ENCODE data around the gene HRCT1. TPM values are rescaled to one million over a fixed set of nuclear protein-coding genes. Genes with fewer than 3 reads are reported as not detected.

Gene HRCT1
- total RNA-seq, 1 donor from 2014 or later = not detected

DNA sequence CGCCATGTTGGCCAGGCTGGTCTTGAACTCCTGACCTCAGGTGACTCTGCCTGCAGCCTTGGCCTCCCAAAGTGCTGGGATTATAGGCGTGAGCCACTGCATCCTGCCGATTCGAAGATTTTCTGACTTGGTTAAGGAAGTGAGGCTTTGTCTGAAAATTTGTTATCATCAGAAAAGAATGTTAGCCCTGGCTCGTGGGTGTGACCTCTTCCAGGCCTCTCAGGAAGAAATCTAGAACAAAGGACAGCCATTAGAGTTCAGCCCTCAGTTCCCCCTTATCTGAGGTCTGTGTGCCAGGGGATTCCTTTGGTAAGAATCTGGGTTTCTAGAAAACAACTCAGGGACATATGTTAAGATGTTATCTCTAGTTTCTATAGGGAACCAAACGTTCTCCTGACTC lies 45.7 kb downstream of the HRCT1 start:
- Mint-ChIP-seq H3K9me3 (no peaks in the 10 kb centered on the region), H3K4me1 (peaks cover 2% of the 10 kb centered on the region), H3K27ac (no peak overlapping the region), H3K27me3 (peaks cover 14% of the 10 kb centered on the region), H3K4me3 (no peak overlapping the region), H3K36me3 (ENCODE audit: low read depth) (no peaks in the 10 kb centered on the region)
- DNase-seq = peak; percentile 26
- intact Hi-C loops (cut with micrococcal nuclease) = loop anchor here (10.0 kb wide), 1 partner anchor 213 kb away; the partner anchor contains the start of gene CCIN

DNA sequence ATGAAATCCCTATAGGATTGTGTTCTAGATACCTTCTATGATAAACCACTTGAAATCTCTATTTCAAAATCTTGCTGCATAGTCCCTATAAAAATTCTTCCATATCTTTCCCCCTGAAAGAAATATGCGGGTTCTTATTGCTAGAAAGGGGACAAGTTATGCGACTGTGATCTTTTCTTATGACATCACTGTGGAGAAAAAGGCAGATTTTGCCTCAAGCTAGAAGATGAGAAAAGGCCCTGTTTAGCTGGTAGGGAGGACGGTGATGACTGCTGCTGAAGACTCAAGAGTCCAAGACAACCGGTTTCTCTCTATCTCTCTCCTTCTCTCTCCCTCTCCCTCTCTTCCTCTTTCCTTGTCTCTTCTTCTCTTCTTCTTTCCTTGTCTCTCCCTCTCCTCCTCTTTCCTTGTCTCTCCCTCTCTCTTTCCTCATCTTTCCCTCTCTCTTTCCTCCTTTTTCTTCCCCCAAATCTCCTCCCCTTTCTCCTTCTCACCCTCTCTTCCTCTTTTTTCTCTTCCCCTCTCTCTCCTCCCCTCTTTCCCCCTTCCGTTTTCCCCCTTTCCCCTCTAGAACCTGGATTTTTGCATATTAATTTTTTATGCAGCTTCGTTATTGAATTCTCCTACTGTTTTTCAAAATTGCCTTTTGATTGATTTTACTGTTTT lies 46.7 kb downstream of the HRCT1 start:
- H3K9me3 Mint-ChIP-seq = no peaks in the 10 kb centered on the region
- intact Hi-C loops (cut with micrococcal nuclease) = loop anchor here (10.0 kb wide), 1 partner anchor 212 kb away; the partner anchor contains the start of gene CCIN
- H3K27ac Mint-ChIP-seq = no peak overlapping the region
- H3K36me3 Mint-ChIP-seq (ENCODE audit: low read depth) = no peaks in the 10 kb centered on the region
- peaks cover 19% of the 10 kb centered on the region for H3K27me3 Mint-ChIP-seq
- peaks cover 2% of the 10 kb centered on the region for H3K4me1 Mint-ChIP-seq
- DNase-seq = peak; percentile 28
- H3K4me3 Mint-ChIP-seq = no peak overlapping the region

DNA sequence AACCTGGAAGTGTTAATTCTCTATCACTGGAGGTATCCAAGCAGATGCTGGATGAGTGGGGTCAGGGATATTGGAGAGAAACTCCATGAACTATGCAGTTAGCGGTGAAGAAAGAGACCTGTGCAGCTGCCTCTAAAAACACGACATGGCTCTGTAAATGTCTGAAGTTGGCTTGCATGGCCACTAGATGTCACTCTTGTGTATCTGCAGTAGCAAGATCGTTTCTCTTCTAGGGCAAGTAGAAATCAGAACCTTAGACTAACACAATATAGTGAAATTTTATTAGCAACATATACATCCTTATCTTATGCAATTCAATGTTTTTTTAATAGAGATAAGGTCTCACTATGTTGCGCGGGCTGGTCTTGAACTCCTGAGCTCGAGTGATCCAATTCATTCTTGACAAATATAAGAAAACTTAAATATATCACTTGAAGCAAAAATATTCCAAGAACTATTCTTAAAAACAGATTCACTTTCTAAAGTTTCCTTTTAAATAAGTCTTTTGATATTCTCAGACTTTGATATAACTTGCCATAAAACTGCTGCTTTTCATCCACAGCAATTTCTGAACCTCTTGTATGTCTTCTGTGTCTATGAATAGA lies 49.0 kb downstream of the HRCT1 start:
- Mint-ChIP-seq H3K4me3 (no peak overlapping the region), H3K27me3 (peaks cover 21% of the 10 kb centered on the region), H3K36me3 (ENCODE audit: low read depth) (no peaks in the 10 kb centered on the region), H3K4me1 (no peaks in the 10 kb centered on the region), H3K9me3 (no peaks in the 10 kb centered on the region), H3K27ac (no peak overlapping the region)
- intact Hi-C loops (cut with micrococcal nuclease) = loop anchor here (1.0 to 10.0 kb wide), 2 partner anchors 68 to 210 kb away; partner anchors contain the start of gene CCIN
- DNase-seq = peak; percentile 84

DNA sequence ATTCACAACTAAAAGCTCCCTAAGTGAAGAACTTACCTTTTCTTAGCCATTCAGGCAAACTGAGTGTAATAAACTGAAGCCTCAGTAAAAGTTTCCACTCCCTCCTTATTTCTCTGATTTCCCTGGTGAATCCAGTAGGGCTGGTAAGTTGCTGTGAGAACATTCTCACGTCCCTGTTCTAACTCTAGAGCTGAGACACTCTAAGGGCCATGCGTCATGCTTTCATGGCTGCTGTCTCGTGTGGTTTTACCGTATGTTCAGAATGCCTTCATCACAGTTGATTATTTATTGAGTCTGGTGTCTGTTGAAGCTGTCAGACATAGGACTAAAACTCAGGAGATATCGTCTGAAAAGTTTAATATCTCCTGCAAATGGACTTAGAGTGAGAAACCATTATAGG lies 50.6 kb downstream of the HRCT1 start:
- H3K4me3 Mint-ChIP-seq = no peak overlapping the region
- DNase-seq = peak; percentile 37
- no peaks in the 10 kb centered on the region for H3K36me3 Mint-ChIP-seq (ENCODE audit: low read depth)
- H3K27me3 Mint-ChIP-seq = peaks cover 24% of the 10 kb centered on the region
- no peaks in the 10 kb centered on the region for H3K4me1 Mint-ChIP-seq
- H3K27ac Mint-ChIP-seq = no peak overlapping the region
- intact Hi-C loops (cut with micrococcal nuclease) = loop anchor here (10.0 kb wide), 1 partner anchor 208 kb away; the partner anchor contains the start of gene CCIN
- H3K9me3 Mint-ChIP-seq = no peaks in the 10 kb centered on the region

Other genes with a start within 250 kb of the HRCT1 start
- gene RMRP, start 248.2 kb upstream of the HRCT1 start, total RNA-seq = 5,949 and 6,301 TPM in 2 replicates
- gene CCDC107, start 247.9 kb upstream of the HRCT1 start, total RNA-seq = 20.8 and 21.8 TPM in 2 replicates
- gene ARHGEF39, start 241.0 kb upstream of the HRCT1 start, total RNA-seq = 9.9 and 10.8 TPM in 2 replicates
- gene CA9, start 232.3 kb upstream of the HRCT1 start, total RNA-seq = 0.52 and 0.82 TPM in 2 replicates
- 3.6 and 3.8 TPM in 2 replicates for gene TPM2, start 216.3 kb upstream of the HRCT1 start, total RNA-seq
- 220 and 243 TPM in 2 replicates for gene TLN1, start 174.0 kb upstream of the HRCT1 start, total RNA-seq
- gene CREB3, start 173.5 kb upstream of the HRCT1 start, total RNA-seq = 27.0 and 27.6 TPM in 2 replicates
- 46.7 and 50.1 TPM in 2 replicates for gene GBA2, start 157.0 kb upstream of the HRCT1 start, total RNA-seq
- 16.3 and 16.7 TPM in 2 replicates for gene RGP1, start 156.9 kb upstream of the HRCT1 start, total RNA-seq
- gene MSMP, start 151.9 kb upstream of the HRCT1 start, total RNA-seq = 0.88 TPM in 1 of 2 replicates, not detected in the other
- gene NPR2, start 114.6 kb upstream of the HRCT1 start, total RNA-seq = 11.3 and 15.4 TPM in 2 replicates
- 0.21 and 0.52 TPM in 2 replicates for gene SPAG8, start 93.9 kb upstream of the HRCT1 start, total RNA-seq
- gene HINT2, start 91.2 kb upstream of the HRCT1 start, total RNA-seq = 42.3 and 42.5 TPM in 2 replicates
- gene FAM221B, start 77.5 kb upstream of the HRCT1 start, total RNA-seq = not detected in 2 replicates
- 2.0 and 2.3 TPM in 2 replicates for gene TMEM8B, start 77.0 kb upstream of the HRCT1 start, total RNA-seq
- gene OR13J1, start 35.8 kb upstream of the HRCT1 start, total RNA-seq = not detected in 2 replicates
- gene SPAAR, start 3.3 kb downstream of the HRCT1 start, total RNA-seq = not detected in 2 replicates
- not detected in 2 replicates for gene OR2S2, start 52.0 kb downstream of the HRCT1 start, total RNA-seq
- gene RECK, start 130.7 kb downstream of the HRCT1 start, total RNA-seq = 3.9 and 4.3 TPM in 2 replicates
- gene GLIPR2, start 230.5 kb downstream of the HRCT1 start, total RNA-seq = 25.5 and 25.7 TPM in 2 replicates